ENCODE measurements around the gene ZNF322. TPM values are rescaled to one million over a fixed set of nuclear protein-coding genes. Genes with fewer than 3 reads are reported as not detected.

Gene ZNF322
- total RNA-seq, 2 donors from 2014 or later, result 7.5 to 7.8 TPM

DNA sequence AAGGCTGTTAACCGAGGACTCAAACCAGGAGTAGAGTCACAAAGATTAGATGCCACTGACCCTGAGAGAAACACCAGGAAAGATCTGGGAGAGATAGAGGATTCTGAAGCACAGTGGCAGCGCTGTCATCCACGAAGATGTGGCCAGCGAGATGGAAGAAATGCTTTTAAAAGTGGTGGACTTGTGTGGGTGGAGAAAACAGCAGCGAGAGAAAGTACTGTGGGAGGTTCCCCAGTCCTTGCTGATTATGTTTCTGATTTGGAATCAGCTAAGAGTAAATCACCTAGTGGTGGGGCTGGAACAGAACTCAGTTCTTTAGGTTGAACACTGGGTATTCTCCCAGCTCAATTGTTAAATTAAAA is 435 bp upstream of the ZNF322 start:
- no peaks in the 10 kb centered on the region for H3K9me3 ChIP-seq
- DNase-seq (ENCODE audit: low spot score), result no peak
- H3K36me3 ChIP-seq, result no peaks in the 10 kb centered on the region
- H3K4me3 ChIP-seq, result peak overlapping the region; percentile 67 to 75
- H3K27ac ChIP-seq, result peak overlapping the region; percentile 83 to 89
- H3K27me3 ChIP-seq, result no peaks in the 10 kb centered on the region
- peaks cover 0 to 24% of the 10 kb centered on the region in 2 donors for H3K4me1 ChIP-seq
- TF ChIP-seq, protein P1, sequence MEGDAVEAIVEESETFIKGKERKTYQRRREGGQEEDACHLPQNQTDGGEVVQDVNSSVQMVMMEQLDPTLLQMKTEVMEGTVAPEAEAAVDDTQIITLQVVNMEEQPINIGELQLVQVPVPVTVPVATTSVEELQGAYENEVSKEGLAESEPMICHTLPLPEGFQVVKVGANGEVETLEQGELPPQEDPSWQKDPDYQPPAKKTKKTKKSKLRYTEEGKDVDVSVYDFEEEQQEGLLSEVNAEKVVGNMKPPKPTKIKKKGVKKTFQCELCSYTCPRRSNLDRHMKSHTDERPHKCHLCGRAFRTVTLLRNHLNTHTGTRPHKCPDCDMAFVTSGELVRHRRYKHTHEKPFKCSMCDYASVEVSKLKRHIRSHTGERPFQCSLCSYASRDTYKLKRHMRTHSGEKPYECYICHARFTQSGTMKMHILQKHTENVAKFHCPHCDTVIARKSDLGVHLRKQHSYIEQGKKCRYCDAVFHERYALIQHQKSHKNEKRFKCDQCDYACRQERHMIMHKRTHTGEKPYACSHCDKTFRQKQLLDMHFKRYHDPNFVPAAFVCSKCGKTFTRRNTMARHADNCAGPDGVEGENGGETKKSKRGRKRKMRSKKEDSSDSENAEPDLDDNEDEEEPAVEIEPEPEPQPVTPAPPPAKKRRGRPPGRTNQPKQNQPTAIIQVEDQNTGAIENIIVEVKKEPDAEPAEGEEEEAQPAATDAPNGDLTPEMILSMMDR (IDR thresholded peaks at IDR 0.05), result no peak

DNA sequence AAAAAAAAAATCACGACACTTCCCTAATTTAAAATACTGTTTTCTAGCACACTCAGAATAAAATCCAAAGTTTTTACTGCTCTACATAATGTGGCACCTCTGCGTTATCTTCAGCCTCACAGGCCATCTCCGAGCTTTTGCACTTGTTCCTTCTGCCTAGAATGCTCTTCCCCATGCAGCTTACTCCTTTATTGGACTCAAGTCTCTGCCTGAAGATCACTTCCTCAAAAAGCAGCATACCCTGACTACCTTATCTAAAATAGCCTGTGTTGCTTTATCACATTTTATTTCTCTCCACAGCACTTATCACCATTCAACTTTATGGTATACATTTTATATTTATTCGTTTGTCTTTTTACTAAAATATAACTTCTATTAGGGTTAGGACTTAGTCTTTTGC is 2.3 kb downstream of the ZNF322 start:
- H3K9me3 ChIP-seq, result no peaks in the 10 kb centered on the region
- no peak overlapping the region for H3K27ac ChIP-seq
- no peak overlapping the region for H3K4me3 ChIP-seq
- H3K27me3 ChIP-seq, result no peaks in the 10 kb centered on the region
- DNase-seq (ENCODE audit: low spot score), result no peak
- peaks cover 0 to 24% of the 10 kb centered on the region in 2 donors for H3K4me1 ChIP-seq
- H3K36me3 ChIP-seq, result peaks cover 9% of the 10 kb centered on the region
- TF ChIP-seq, protein P1 (IDR thresholded peaks at IDR 0.05), result no peak

DNA sequence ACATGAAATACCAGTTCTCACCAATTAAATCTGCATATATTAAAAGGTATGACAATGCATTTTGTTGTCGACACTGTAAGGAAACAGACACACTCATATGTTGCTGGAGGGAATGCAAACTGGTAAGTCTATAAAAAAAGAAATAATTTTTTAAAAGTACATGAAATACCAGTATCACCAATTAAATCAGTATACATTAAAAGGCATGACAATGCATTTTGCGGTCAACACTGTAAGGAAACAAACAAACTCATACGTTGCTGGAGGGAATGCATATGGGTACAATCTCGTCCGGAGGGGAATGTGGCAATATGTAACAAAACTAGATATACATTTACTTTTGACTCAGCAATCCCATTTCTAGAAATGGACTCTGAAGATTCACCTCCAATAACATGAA is 6.5 kb downstream of the ZNF322 start:
- Histone ChIP-seq H3K4me1 (peaks cover 0 to 9% of the 10 kb centered on the region in 2 donors), H3K36me3 (peaks cover 9% of the 10 kb centered on the region), H3K4me3 (no peak overlapping the region), H3K9me3 (peaks cover 0 to 5% of the 10 kb centered on the region in 2 donors), H3K27ac (no peak overlapping the region), H3K27me3 (no peaks in the 10 kb centered on the region)
- DNase-seq (ENCODE audit: low spot score), result no peak
- TF ChIP-seq, protein P1 (IDR thresholded peaks at IDR 0.05), result no peak

DNA sequence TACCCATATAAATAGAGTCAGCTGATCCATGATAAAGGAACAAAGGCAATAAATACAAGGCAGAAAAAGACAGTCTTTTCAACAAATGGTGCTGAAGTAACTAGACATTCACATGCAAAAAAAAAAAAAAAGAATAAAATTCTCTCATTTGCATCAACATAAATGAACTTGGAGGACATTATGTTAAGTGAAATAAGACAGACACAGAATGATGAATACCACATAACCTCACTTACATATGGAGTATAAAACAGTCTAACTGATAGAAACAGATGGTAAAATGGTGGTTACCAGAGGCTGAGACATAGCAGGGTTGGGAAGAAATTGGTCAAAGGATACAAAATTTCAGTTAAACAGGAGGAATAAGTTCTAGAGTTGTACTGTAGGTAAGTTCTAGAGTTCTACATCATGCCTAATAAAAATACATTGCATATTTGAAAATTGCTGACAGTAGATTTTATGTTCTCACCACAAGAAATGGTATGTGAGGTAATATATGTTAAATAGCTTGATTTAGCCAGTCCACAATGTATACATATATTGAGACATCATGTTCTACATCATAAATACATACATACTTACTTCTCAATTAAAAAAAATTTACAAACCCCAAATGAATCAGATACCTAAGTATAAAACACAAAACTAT is 8.3 kb downstream of the ZNF322 start:
- H3K9me3 ChIP-seq, result peaks cover 0 to 5% of the 10 kb centered on the region in 2 donors
- no peak overlapping the region for H3K27ac ChIP-seq
- no peaks in the 10 kb centered on the region for H3K4me1 ChIP-seq
- H3K4me3 ChIP-seq, result no peak overlapping the region
- H3K27me3 ChIP-seq, result no peaks in the 10 kb centered on the region
- peaks cover 9% of the 10 kb centered on the region for H3K36me3 ChIP-seq
- no peak for DNase-seq (ENCODE audit: low spot score)
- TF ChIP-seq, protein P1 (IDR thresholded peaks at IDR 0.05), result no peak

DNA sequence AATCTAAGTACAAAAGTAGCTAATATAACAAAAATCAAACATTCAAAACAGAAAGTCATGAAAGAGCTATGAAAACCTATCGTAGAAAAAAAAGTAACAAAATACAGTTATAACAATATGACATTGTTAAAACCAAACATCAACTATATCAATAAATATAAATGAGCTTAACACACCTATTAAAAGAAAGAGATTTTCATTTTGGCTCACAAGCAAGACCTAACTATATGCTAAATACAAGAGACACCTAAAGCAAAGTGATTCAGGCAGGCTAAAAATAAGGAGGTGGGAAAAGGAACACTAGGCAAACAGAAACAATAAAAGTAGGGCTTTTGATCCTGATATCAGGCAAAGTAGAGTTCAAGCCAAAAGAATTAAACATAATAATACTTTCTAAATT is 13.5 kb downstream of the ZNF322 start:
- H3K4me3 ChIP-seq, result no peak overlapping the region
- H3K36me3 ChIP-seq, result peaks cover 22% of the 10 kb centered on the region
- no peak for DNase-seq (ENCODE audit: low spot score)
- no peak overlapping the region for H3K27ac ChIP-seq
- no peaks in the 10 kb centered on the region for H3K27me3 ChIP-seq
- TF ChIP-seq, protein P1 (IDR thresholded peaks at IDR 0.05), result no peak
- H3K4me1 ChIP-seq, result no peaks in the 10 kb centered on the region
- peaks cover 0 to 5% of the 10 kb centered on the region in 2 donors for H3K9me3 ChIP-seq

DNA sequence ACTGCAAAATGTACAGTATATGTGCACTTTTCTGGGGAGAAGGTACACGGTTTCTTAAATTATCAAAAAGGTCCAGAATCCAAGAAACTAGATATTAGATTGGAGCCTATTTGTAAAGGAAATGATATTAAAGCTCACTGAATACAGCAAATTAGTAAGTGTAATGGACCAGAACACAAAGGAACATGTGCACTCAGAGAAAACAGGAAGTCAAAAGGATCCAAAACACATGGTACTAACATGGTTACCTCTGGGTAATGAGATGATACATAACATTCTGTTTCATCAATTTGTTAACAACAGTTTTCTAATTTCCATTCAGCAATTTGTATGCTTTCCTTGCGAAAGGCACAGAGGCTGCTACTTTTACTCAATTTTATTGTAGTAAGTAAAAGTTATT is 18.7 kb downstream of the ZNF322 start:
- no peak for DNase-seq (ENCODE audit: low spot score)
- no peaks in the 10 kb centered on the region for H3K4me1 ChIP-seq
- no peak overlapping the region for H3K4me3 ChIP-seq
- no peaks in the 10 kb centered on the region for H3K27me3 ChIP-seq
- peaks cover 0 to 12% of the 10 kb centered on the region in 2 donors for H3K9me3 ChIP-seq
- peaks cover 50% of the 10 kb centered on the region for H3K36me3 ChIP-seq
- no peak overlapping the region for H3K27ac ChIP-seq
- TF ChIP-seq, protein P1 (IDR thresholded peaks at IDR 0.05), result no peak

Data from right atrium auricular region (tissue), 2 donors.